Measurements from ENCODE around the gene ASCL3. TPM values are rescaled to one million over a fixed set of nuclear protein-coding genes. Genes with fewer than 3 reads are reported as not detected.
"Not testable (repeated sequence)": the region's sequence is repeated elsewhere in the genome, so short reads cannot be mapped to it uniquely, and the experiment has no call there.

The ASCL3 gene
- total RNA-seq, 1 donor from 2014 or later: not detected

- no peak for FAIRE-seq
These were observed 43.6 kb downstream of the ASCL3 start for GRCh38 chr11:8899119-8899753.

GRCh38 chr11:8891185-8891584, 51.6 kb downstream of the ASCL3 start:
- not testable (repeated sequence) for FAIRE-seq; H3K36me3 ChIP-seq (ENCODE audit: control insufficient read depth, insufficient read depth, low read length)

More at GRCh38 chr11:8899119-8899753, 43.6 kb downstream of the ASCL3 start:
- Histone ChIP-seq H3K27me3 (ENCODE audit: control insufficient read depth, insufficient read depth, low read length) (no peaks in the 10 kb centered on the region), H3K36me3 (ENCODE audit: control insufficient read depth, insufficient read depth, low read length) (no peaks in the 10 kb centered on the region), H3K4me3 (ENCODE audit: low read depth, low read length) (no peak overlapping the region)
- DNase-seq (ENCODE audit: low read depth): no peak
- TF ChIP-seq CTCF (IDR thresholded peaks at IDR 0.05; ENCODE audit: insufficient read depth, low read length, severe bottlenecking): no peak

More at GRCh38 chr11:8891185-8891584, 51.6 kb downstream of the ASCL3 start:
- DNase-seq (ENCODE audit: low read depth); H3K27me3 ChIP-seq (ENCODE audit: control insufficient read depth, insufficient read depth, low read length); H3K4me3 ChIP-seq (ENCODE audit: low read depth, low read length): not testable (repeated sequence)

Other genes with a start within 250 kb of the ASCL3 start
- 35.8 and 36.3 TPM in 2 replicates for gene AKIP1, start 31.8 kb downstream of the ASCL3 start, total RNA-seq
- not detected in 2 replicates for gene C11orf16, start 10.1 kb downstream of the ASCL3 start, total RNA-seq
- gene TMEM9B, start 21.4 kb upstream of the ASCL3 start, total RNA-seq: 53.8 and 56.3 TPM in 2 replicates
- 1.6 and 2.2 TPM in 2 replicates for gene NRIP3, start 61.0 kb upstream of the ASCL3 start, total RNA-seq
- not detected in 2 replicates for gene SCUBE2, start 148.6 kb upstream of the ASCL3 start, total RNA-seq

Data from bronchial epithelial cell (primary cell).